A549 (cell line): ENCODE measurements around the gene DACT2. TPM values are rescaled to one million over a fixed set of nuclear protein-coding genes. Genes with fewer than 3 reads are reported as not detected.

Experiments
- ATAC-seq, 2 experiments: fragments of 200-7000 bp in 1 of 2; fragments of >200 bp in 1 of 2; cut with Nextera tagmentation in 1 of 2; cut with Tn5 transposase in 1 of 2; 3 replicates each; pipeline versions ENCODE4 v1.8.0 to v1.9.1; 2018 to 2020; ENCODE audit warnings: mild to moderate bottlenecking in 1 of 2, moderate library complexity in 1 of 2
- CTCF ChIA-PET: fragments of 300-600 bp; sonication (Branson Sonifier 250); formaldehyde crosslinking; extraction: SDS; loops from one replicate; lab custom pipeline; 2021; ENCODE audit warnings: antibody characterized with exemption, inconsistent platforms; lab: Yijun Ruan, JAX
- POLR2A ChIA-PET: fragments of 350-600 bp; formaldehyde crosslinking; extraction: SDS; loops from one replicate; lab custom pipeline; 2021; ENCODE audit warnings: antibody characterized with exemption, inconsistent platforms; lab: Yijun Ruan, JAX
- DNase-seq, 2 experiments: peaks; one replicate each; pipeline versions ENCODE4 v3.0.0 to v3.0.0-alpha.2; 2011 to 2016; ENCODE audit warnings: low read depth in 1 of 2, low spot score in 1 of 2
- FAIRE-seq: peaks from 2 replicates; lab custom pipeline; 2011; peaks lifted over from hg19 to GRCh38; lab: Jason Lieb, UNC
- H3K27ac ChIP-seq, 2 experiments: fragments of >200 bp; sonication (Bioruptor Twin); formaldehyde crosslinking; 3 replicates each; pipeline ENCODE4 v1.5.1; 2016 to 2017
- H3K4me1 ChIP-seq: fragments of >200 bp; sonication (Bioruptor Twin); formaldehyde crosslinking; 3 replicates; pipeline ENCODE4 v1.6.1; 2016
- H3K4me2 ChIP-seq: fragments of >200 bp; sonication (Bioruptor Twin); formaldehyde crosslinking; 3 replicates; pipeline ENCODE4 v1.6.1; 2016
- H3K4me3 ChIP-seq: fragments of >200 bp; sonication (Bioruptor Twin); formaldehyde crosslinking; 3 replicates; pipeline ENCODE4 v1.5.1; 2016
- H3K9me3 ChIP-seq: fragments of >200 bp; sonication (Bioruptor Twin); formaldehyde crosslinking; 3 replicates; pipeline ENCODE4 v1.6.1; 2016
- BHLHE40 ChIP-seq: IDR thresholded peaks from 2 replicates; pipeline ENCODE4 v1.6.1; 2012; ENCODE audit warnings: low read depth, low read length, inconsistent platforms
- CBX8 ChIP-seq: fragments of 200-600 bp; sonication (generic); IDR thresholded peaks from 2 replicates; pipeline ENCODE4 v1.6.1; 2016
- CHD2 ChIP-seq: fragments of 150-350 bp; IDR thresholded peaks from 2 replicates; pipeline ENCODE4 v1.6.1; 2014; ENCODE audit warnings: low read length; ENCODE audit not compliant: partially characterized antibody
- CHD4 ChIP-seq: fragments of 200-600 bp; sonication (generic); IDR thresholded peaks from 2 replicates; pipeline ENCODE4 v1.6.1; 2016; ENCODE audit warnings: antibody characterized with exemption, mild to moderate bottlenecking, borderline replicate concordance
- CTCF ChIP-seq: fragments of >200 bp; sonication (Bioruptor Twin); formaldehyde crosslinking; IDR thresholded peaks from 3 replicates; pipeline ENCODE4 v1.5.1; 2016
- E2F6 ChIP-seq: IDR thresholded peaks from 2 replicates; pipeline ENCODE4 v1.6.1; 2012; ENCODE audit warnings: low read depth, borderline replicate concordance
- EHF ChIP-seq: fragments of 250-450 bp; sonication (Bioruptor Pico); IDR thresholded peaks from 2 replicates; pipeline ENCODE4 v1.5.0; 2020; ENCODE audit warnings: mild to moderate bottlenecking
- ESRRA ChIP-seq: fragments of 150-350 bp; IDR thresholded peaks from 2 replicates; pipeline ENCODE4 v1.6.1; 2014; ENCODE audit warnings: mild to moderate bottlenecking, low read length, borderline replicate concordance
- FOSB ChIP-seq: fragments of 250-450 bp; sonication (Bioruptor Pico); IDR thresholded peaks from 2 replicates; pipeline ENCODE4 v1.5.0; 2020; ENCODE audit warnings: mild to moderate bottlenecking, moderate library complexity
- FOSL2 ChIP-seq, 2 experiments: fragments of 450-650 bp in 1 of 2; fragments of >200 bp in 1 of 2; sonication (Bioruptor Twin) in 1 of 2; formaldehyde crosslinking; IDR thresholded peaks; 2 replicates each; pipeline versions ENCODE4 v1.5.0 to v1.6.1; 2016 to 2020; ENCODE audit warnings: mild to moderate bottlenecking in 1 of 2, moderate library complexity in 1 of 2
- FOXS1 ChIP-seq: fragments of 250-450 bp; sonication (Bioruptor Pico); IDR thresholded peaks from 2 replicates; pipeline ENCODE4 v1.5.0; 2020; ENCODE audit warnings: mild to moderate bottlenecking, moderate library complexity
- HDAC2 ChIP-seq: fragments of 200-600 bp; sonication (generic); IDR thresholded peaks from 2 replicates; pipeline ENCODE4 v1.6.1; 2016
- HES2 ChIP-seq: fragments of >200 bp; sonication (Bioruptor Twin); formaldehyde crosslinking; IDR thresholded peaks from 2 replicates; pipeline ENCODE4 v1.6.1; 2016
- HEYL ChIP-seq: fragments of 250-450 bp; sonication (Bioruptor Pico); IDR thresholded peaks from 2 replicates; pipeline ENCODE4 v1.8.0; 2021; ENCODE audit warnings: mild to moderate bottlenecking, moderate library complexity
- HOXB13 ChIP-seq: fragments of 250-450 bp; sonication (Bioruptor Pico); IDR thresholded peaks from 2 replicates; pipeline ENCODE4 v1.5.0; 2020; ENCODE audit warnings: low read depth, mild to moderate bottlenecking, moderate library complexity
- HOXB5 ChIP-seq: fragments of 250-450 bp; sonication (Bioruptor Pico); IDR thresholded peaks from 2 replicates; pipeline ENCODE4 v1.5.0; 2020; ENCODE audit warnings: mild to moderate bottlenecking, moderate library complexity
- JUN ChIP-seq, 2 experiments: fragments of >200 bp; sonication (Bioruptor Twin); formaldehyde crosslinking; IDR thresholded peaks; 2 replicates in 1 of 2; 3 replicates in 1 of 2; pipeline ENCODE4 v1.6.1; 2016 to 2017
- JUNB ChIP-seq: fragments of >200 bp; sonication (Bioruptor Twin); formaldehyde crosslinking; IDR thresholded peaks from 2 replicates; pipeline ENCODE4 v1.6.1; 2016
- KDM1A ChIP-seq: fragments of 200-600 bp; sonication (generic); IDR thresholded peaks from 2 replicates; pipeline ENCODE4 v1.6.1; 2016; ENCODE audit warnings: low read depth, mild to moderate bottlenecking
- KDM5A ChIP-seq: fragments of 200-600 bp; sonication (generic); IDR thresholded peaks from 2 replicates; pipeline ENCODE4 v1.6.1; 2016; ENCODE audit warnings: antibody characterized with exemption, mild to moderate bottlenecking
- MYC ChIP-seq: IDR thresholded peaks from 2 replicates; pipeline ENCODE4 v1.6.1; 2012; ENCODE audit warnings: mild to moderate bottlenecking, inconsistent platforms, low read length, improper control_type of control experiment, borderline replicate concordance
- NPAS2 ChIP-seq: fragments of 250-450 bp; sonication (Bioruptor Pico); IDR thresholded peaks from 2 replicates; pipeline ENCODE4 v1.8.0; 2022; ENCODE audit warnings: mild to moderate bottlenecking, moderate library complexity, borderline replicate concordance
- PHF8 ChIP-seq: fragments of 200-600 bp; sonication (generic); IDR thresholded peaks from 2 replicates; pipeline ENCODE4 v1.6.1; 2016; ENCODE audit warnings: low read depth, mild to moderate bottlenecking, antibody characterized with exemption, moderate library complexity, borderline replicate concordance
- POLR2A ChIP-seq: IDR thresholded peaks from 2 replicates; pipeline ENCODE4 v1.6.1; 2012; ENCODE audit warnings: mild to moderate bottlenecking, low read length
- RCOR1 ChIP-seq: fragments of 150-350 bp; IDR thresholded peaks from 2 replicates; pipeline ENCODE4 v1.6.1; 2014; ENCODE audit warnings: antibody characterized with exemption, low read length, low read depth
- RNF2 ChIP-seq: fragments of 200-600 bp; sonication (generic); IDR thresholded peaks from 2 replicates; pipeline ENCODE4 v1.6.1; 2016; ENCODE audit warnings: low read depth, mild to moderate bottlenecking, antibody characterized with exemption, moderate library complexity, borderline replicate concordance
- USF2 ChIP-seq: fragments of 450-650 bp; IDR thresholded peaks from 2 replicates; pipeline ENCODE4 v1.6.1; 2014; ENCODE audit warnings: antibody characterized with exemption
- ZC3H11A ChIP-seq: fragments of 450-650 bp; IDR thresholded peaks from 2 replicates; pipeline ENCODE4 v1.6.1; 2014; ENCODE audit warnings: antibody characterized with exemption, mild to moderate bottlenecking
- ZFP36 ChIP-seq: fragments of 450-650 bp; IDR thresholded peaks from 2 replicates; pipeline ENCODE4 v1.6.1; 2014; ENCODE audit warnings: borderline replicate concordance; ENCODE audit not compliant: partially characterized antibody
- ZNF302 ChIP-seq: fragments of 250-450 bp; sonication (Bioruptor Pico); IDR thresholded peaks from 2 replicates; pipeline ENCODE4 v1.9.0; 2021; ENCODE audit warnings: inconsistent platforms, mild to moderate bottlenecking, moderate library complexity
- WGBS: methylation state at CpG from one replicate; pipeline ENCODE4 v1.1.6; 2017; ENCODE audit errors: missing lambda C conversion rate; 5-methylcytosine and 5-hydroxymethylcytosine counted together
- polyA plus RNA-seq, 4 experiments: library from polyadenylated mRNA; depleted of rRNA in 3 of 4; stranded (reverse); fragments of >200 nt; fragmentation: RNase III in 1 of 4; extraction: RNeasy Plus Mini Kit Qiagen cat#74134 plus additional on column Dnase treatment in 1 of 4; gene quantifications; 2 replicates in 3 of 4; 3 replicates in 1 of 4; pipeline ENCODE4 v1.2.3, GENCODE V29; 2011 to 2017
- TF ChIP-seq, protein P1 (sequence below): fragments of 150-350 bp; IDR thresholded peaks from 2 replicates; pipeline ENCODE4 v1.6.1; 2014; ENCODE audit warnings: low read depth, mild to moderate bottlenecking, low read length
- TF ChIP-seq, protein P2 (sequence below): IDR thresholded peaks from 2 replicates; pipeline ENCODE4 v1.6.1; 2012

Gene DACT2
- polyA plus RNA-seq, 2 of the 4 experiments (the other 2 are of a cell fraction), result 0.63 to 1.5 TPM

- Histone ChIP-seq H3K27ac (no peak overlapping the region; a peak in 1 of 6 replicates), H3K4me1 (no peaks in the 10 kb centered on the region), H3K4me3 (no peak overlapping the region), H3K4me2 (no peak overlapping the region), H3K9me3 (no peaks in the 10 kb centered on the region; the same call in 2 of the 3 replicates)
- no peak for ATAC-seq
- WGBS, result 84% methylated on average over 10 of the region's 10 CpGs
- no peak for TF ChIP-seq MYC
- TF ChIP-seq HEYL (CRISPR knock-in tag), result no peak
- TF ChIP-seq PHF8, result no peak
- no peak for TF ChIP-seq RNF2
- no peak for TF ChIP-seq ZNF302 (CRISPR knock-in tag)
- no peak for TF ChIP-seq RCOR1
- no peak for TF ChIP-seq EHF (CRISPR knock-in tag)
- no peak for TF ChIP-seq ZFP36
- TF ChIP-seq, protein P1, sequence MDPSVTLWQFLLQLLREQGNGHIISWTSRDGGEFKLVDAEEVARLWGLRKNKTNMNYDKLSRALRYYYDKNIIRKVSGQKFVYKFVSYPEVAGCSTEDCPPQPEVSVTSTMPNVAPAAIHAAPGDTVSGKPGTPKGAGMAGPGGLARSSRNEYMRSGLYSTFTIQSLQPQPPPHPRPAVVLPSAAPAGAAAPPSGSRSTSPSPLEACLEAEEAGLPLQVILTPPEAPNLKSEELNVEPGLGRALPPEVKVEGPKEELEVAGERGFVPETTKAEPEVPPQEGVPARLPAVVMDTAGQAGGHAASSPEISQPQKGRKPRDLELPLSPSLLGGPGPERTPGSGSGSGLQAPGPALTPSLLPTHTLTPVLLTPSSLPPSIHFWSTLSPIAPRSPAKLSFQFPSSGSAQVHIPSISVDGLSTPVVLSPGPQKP, result no peak
- TF ChIP-seq ESRRA, result no peak
- TF ChIP-seq HES2, result no peak
- no peak for TF ChIP-seq NPAS2 (CRISPR knock-in tag)
- FAIRE-seq, result no peak
- POLR2A ChIA-PET, result no interaction called here
- CTCF ChIA-PET, result interaction anchor here (0.9 to 2.3 kb wide), 6 partner anchors 20 to 215 kb away, joined by 3 to 42 read pairs (median 5); no protein-coding TSS in a partner anchor
- no peak for DNase-seq
Observed at GRCh38 chr6:168354338-168354737, 34.8 kb upstream of the DACT2 start.

GRCh38 chr6:168353041-168353440 is 33.5 kb upstream of the DACT2 start:
- no peak for DNase-seq
- H3K4me2 ChIP-seq, result no peak overlapping the region
- ChIA-PET POLR2A (no interaction called here), CTCF (no interaction called here)
- FAIRE-seq, result no peak
- no peak overlapping the region for H3K27ac ChIP-seq
- TF ChIP-seq BHLHE40 (no peak), FOSB (no peak), HDAC2 (no peak), HOXB13 (CRISPR knock-in tag) (no peak), ESRRA (no peak), CHD4 (no peak), ZFP36 (no peak), CTCF (no peak), FOXS1 (CRISPR knock-in tag) (no peak), CBX8 (no peak), JUN (IDR thresholded peaks at IDR 0.05) (no peak), KDM1A (no peak), RCOR1 (no peak)
- H3K4me1 ChIP-seq, result no peaks in the 10 kb centered on the region
- H3K4me3 ChIP-seq, result no peak overlapping the region
- WGBS, result 86% methylated on average over 9 of the region's 9 CpGs
- no peaks in the 10 kb centered on the region; the same call in 2 of the 3 replicates for H3K9me3 ChIP-seq
- ATAC-seq, result no peak

- no peak for DNase-seq
- Histone ChIP-seq H3K27ac (no peak overlapping the region), H3K4me2 (no peak overlapping the region), H3K4me1 (no peaks in the 10 kb centered on the region), H3K4me3 (no peak overlapping the region), H3K9me3 (no peaks in the 10 kb centered on the region; the same call in 2 of the 3 replicates)
- ChIA-PET POLR2A (no interaction called here), CTCF (interaction anchor here (0.8 to 1.8 kb wide), 5 partner anchors 18 to 292 kb away, joined by 3 to 8 read pairs (median 4); no protein-coding TSS in a partner anchor)
- FAIRE-seq, result no peak
- WGBS, result 73% methylated on average over 5 of the region's 5 CpGs
- no peak for ATAC-seq
- no peak for TF ChIP-seq HEYL (CRISPR knock-in tag)
- TF ChIP-seq RCOR1, result no peak
- TF ChIP-seq KDM1A, result no peak
- no peak for TF ChIP-seq HOXB5 (CRISPR knock-in tag)
- TF ChIP-seq ZC3H11A, result no peak
- no peak for TF ChIP-seq POLR2A
- TF ChIP-seq E2F6, result no peak
- no peak for TF ChIP-seq CHD2
- no peak for TF ChIP-seq USF2
- TF ChIP-seq ZFP36, result no peak
- no peak for TF ChIP-seq FOSL2 (IDR thresholded peaks at IDR 0.05)
- no peak for TF ChIP-seq FOSL2 (CRISPR knock-in tag; IDR thresholded peaks at IDR 0.05)
- TF ChIP-seq, protein P2, sequence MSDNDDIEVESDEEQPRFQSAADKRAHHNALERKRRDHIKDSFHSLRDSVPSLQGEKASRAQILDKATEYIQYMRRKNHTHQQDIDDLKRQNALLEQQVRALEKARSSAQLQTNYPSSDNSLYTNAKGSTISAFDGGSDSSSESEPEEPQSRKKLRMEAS, result no peak
- no peak for TF ChIP-seq FOSB
- no peak for TF ChIP-seq KDM5A
- no peak for TF ChIP-seq JUNB
Observed at GRCh38 chr6:168352096-168352495, 32.5 kb upstream of the DACT2 start.
